SU-DHL-6 (cell line): Measurements from ENCODE around the gene TULP3.

Source experiments
- H2AFZ ChIP-seq: fragments of 200-600 bp; sonication (generic); 2 replicates; pipeline ENCODE4 v1.6.1; 2014; ENCODE audit warnings: low read depth, mild to moderate bottlenecking, moderate library complexity, mixed read lengths, antibody characterized with exemption, low read length; ENCODE audit not compliant: severe bottlenecking
- H3F3A ChIP-seq: fragments of 200-600 bp; shearing (Covaris generic); 2 replicates; pipeline ENCODE4 v1.6.0; 2016; ENCODE audit warnings: antibody characterized with exemption, mild to moderate bottlenecking; ENCODE audit not compliant: insufficient read depth
- H3K27ac ChIP-seq: fragments of 200-600 bp; sonication (generic); 2 replicates; pipeline ENCODE4 v1.5.1; 2016; ENCODE audit warnings: low read depth, mild to moderate bottlenecking, low read length, moderate library complexity, mixed read lengths
- H3K27me3 ChIP-seq: fragments of 200-600 bp; sonication (generic), shearing (Covaris generic); 2 replicates; pipeline ENCODE4 v1.6.0; 2014; ENCODE audit warnings: mild to moderate bottlenecking, low read length
- H3K36me3 ChIP-seq: fragments of 200-600 bp; sonication (generic); 2 replicates; pipeline ENCODE4 v1.6.1; 2014; ENCODE audit warnings: mild to moderate bottlenecking, low read length, mixed read lengths
- H3K4me2 ChIP-seq: fragments of 300-600, 200-600 bp; shearing (Covaris generic), sonication (generic); 2 replicates; pipeline ENCODE4 v1.6.0; 2014; ENCODE audit warnings: low read length, low read depth, mild to moderate bottlenecking; ENCODE audit not compliant: poor library complexity, severe bottlenecking
- H3K4me3 ChIP-seq: fragments of 200-600 bp; sonication (generic); 2 replicates; pipeline ENCODE4 v1.5.1; 2014; ENCODE audit warnings: antibody characterized with exemption, low read length, mild to moderate bottlenecking, mixed read lengths; ENCODE audit not compliant: insufficient read depth, poor library complexity, severe bottlenecking
- H3K79me2 ChIP-seq: fragments of 200-600 bp; sonication (generic); 2 replicates; pipeline ENCODE4 v1.6.1; 2014; ENCODE audit warnings: mild to moderate bottlenecking, low read length, moderate library complexity; ENCODE audit not compliant: insufficient read depth
- H3K9ac ChIP-seq: fragments of 200-600 bp; sonication (generic); 2 replicates; pipeline ENCODE4 v1.7.0; 2014; ENCODE audit warnings: mild to moderate bottlenecking, low read length
- H3K9me2 ChIP-seq: fragments of 200-600 bp; sonication (generic); replicated peaks from 2 replicates; pipeline ENCODE4 v1.6.1; 2014; ENCODE audit warnings: low read length; ENCODE audit not compliant: insufficient read depth
- H3K9me3 ChIP-seq: fragments of 200-600 bp; sonication (generic); 2 replicates; pipeline ENCODE4 v1.6.1; 2014; ENCODE audit warnings: low read length, mixed read lengths; ENCODE audit not compliant: insufficient read depth
- H4K20me1 ChIP-seq: fragments of 200-600 bp; sonication (generic); 2 replicates; pipeline ENCODE4 v1.6.1; 2014; ENCODE audit warnings: low read depth, mild to moderate bottlenecking, antibody characterized with exemption, low read length, moderate library complexity, mixed read lengths
- CTCF ChIP-seq: fragments of 200-600 bp; sonication (generic); IDR thresholded peaks from one replicate; pipeline ENCODE4 v1.5.1; 2017; ENCODE audit warnings: antibody characterized with exemption, mild to moderate bottlenecking, low read length, moderate library complexity; ENCODE audit not compliant: insufficient read depth, poor library complexity, severe bottlenecking
- EZH2phosphoT487 ChIP-seq: fragments of 200-600 bp; sonication (generic), shearing (Covaris generic); conservative IDR thresholded peaks from 2 replicates; pipeline ENCODE4 v1.6.1; 2018; ENCODE audit warnings: mild to moderate bottlenecking, antibody characterized with exemption, low read length, moderate library complexity, mixed read lengths

The TULP3 gene

GRCh38 chr12:2893007-2893406 lies 2.3 kb downstream of the TULP3 start:
- H3K27me3 ChIP-seq = no peaks in the 10 kb centered on the region
- TF ChIP-seq EZH2phosphoT487 (no peak), CTCF (no peak)
- no peaks in the 10 kb centered on the region; the same call in 1 of the 2 replicates for H3K79me2 ChIP-seq
- H3K4me3 ChIP-seq = no peak overlapping the region
- no peak overlapping the region for H3K9ac ChIP-seq
- H3K9me3 ChIP-seq = no peaks in the 10 kb centered on the region
- H2AFZ ChIP-seq = no peak overlapping the region
- no peak overlapping the region for H3K4me2 ChIP-seq
- H3K36me3 ChIP-seq = no peaks in the 10 kb centered on the region
- H3F3A ChIP-seq = peaks cover 23% of the 10 kb centered on the region
- no peaks in the 10 kb centered on the region for H3K9me2 ChIP-seq
- no peaks in the 10 kb centered on the region for H4K20me1 ChIP-seq
- no peak overlapping the region for H3K27ac ChIP-seq

GRCh38 chr12:2895051-2895451 lies 4.4 kb downstream of the TULP3 start:
- Histone ChIP-seq H3F3A (peaks cover 6% of the 10 kb centered on the region; the same call in 1 of the 2 replicates), H3K9me2 (no peaks in the 10 kb centered on the region), H3K36me3 (no peaks in the 10 kb centered on the region), H3K27ac (no peak overlapping the region), H3K9me3 (no peaks in the 10 kb centered on the region), H3K4me3 (no peak overlapping the region), H2AFZ (no peak overlapping the region), H3K27me3 (no peaks in the 10 kb centered on the region), H4K20me1 (no peaks in the 10 kb centered on the region), H3K9ac (no peak overlapping the region), H3K79me2 (no peaks in the 10 kb centered on the region; the same call in 1 of the 2 replicates), H3K4me2 (no peak overlapping the region)
- TF ChIP-seq CTCF = no peak
- no peak for TF ChIP-seq EZH2phosphoT487

DNA sequence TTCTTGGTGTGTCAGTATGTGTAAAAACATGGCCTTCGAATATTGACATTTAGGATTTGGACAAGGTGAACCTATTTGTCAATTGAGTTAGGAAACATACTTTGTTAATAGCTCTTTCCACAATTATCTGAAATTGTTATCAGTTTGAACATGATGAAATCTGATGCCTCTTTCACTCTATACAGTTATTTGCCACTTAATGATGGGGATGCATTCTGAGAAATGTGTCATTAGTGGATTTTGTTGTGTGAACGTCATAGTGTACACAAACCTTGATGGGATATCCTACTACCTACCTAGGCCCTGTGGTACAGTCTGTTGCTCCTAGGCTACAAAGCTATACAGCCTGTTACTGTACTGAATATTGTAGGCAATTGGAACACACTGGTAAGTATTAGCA lies 4.8 kb downstream of the TULP3 start:
- H3K9me3 ChIP-seq = no peaks in the 10 kb centered on the region
- no peaks in the 10 kb centered on the region for H4K20me1 ChIP-seq
- H3K9ac ChIP-seq = no peak overlapping the region
- H3K27ac ChIP-seq = no peak overlapping the region
- no peaks in the 10 kb centered on the region for H3K36me3 ChIP-seq
- H3F3A ChIP-seq = peaks cover 4% of the 10 kb centered on the region; the same call in 1 of the 2 replicates
- no peaks in the 10 kb centered on the region for H3K9me2 ChIP-seq
- no peaks in the 10 kb centered on the region for H3K27me3 ChIP-seq
- H3K4me2 ChIP-seq = no peak overlapping the region
- H2AFZ ChIP-seq = no peak overlapping the region
- no peak overlapping the region for H3K4me3 ChIP-seq
- TF ChIP-seq CTCF = no peak
- TF ChIP-seq EZH2phosphoT487 = no peak
- no peaks in the 10 kb centered on the region; the same call in 1 of the 2 replicates for H3K79me2 ChIP-seq
